Liver (tissue), 9 donors: ENCODE data around the gene NAV2. TPM values are rescaled to one million over a fixed set of nuclear protein-coding genes. Genes with fewer than 3 reads are reported as not detected.

Experiments used
- DNase-seq: peaks from one replicate; pipeline ENCODE4 v3.0.0-alpha.2; 2017; ENCODE audit warnings: low spot score
- H3K27ac ChIP-seq, 2 donors: one replicate each; pipeline ENCODE4 v1.7.0; 2013; ENCODE audit warnings: inconsistent platforms in 2 of 2, low read length in 2 of 2, control low read depth in 1 of 2, low read depth in 1 of 2, mild to moderate bottlenecking in 1 of 2
- H3K27me3 ChIP-seq, 4 donors: one replicate each; pipeline versions ENCODE4 v1.6.1 to v1.7.0; 2013; ENCODE audit warnings: low read length in 3 of 4, inconsistent platforms in 1 of 4, mild to moderate bottlenecking in 1 of 4, moderate library complexity in 1 of 4; ENCODE audit not compliant: control insufficient read depth in 4 of 4, insufficient read depth in 4 of 4
- H3K36me3 ChIP-seq, 4 donors: one replicate each; pipeline versions ENCODE4 v1.6.1 to v1.7.0; 2013; ENCODE audit warnings: low read length in 3 of 4, mild to moderate bottlenecking in 3 of 4, low read depth in 1 of 4, moderate library complexity in 1 of 4; ENCODE audit not compliant: control insufficient read depth in 4 of 4, insufficient read depth in 3 of 4
- H3K4me1 ChIP-seq, 4 donors: one replicate each; pipeline versions ENCODE4 v1.6.1 to v1.7.0; 2013; ENCODE audit warnings: low read length in 3 of 4, mild to moderate bottlenecking in 3 of 4, moderate library complexity in 1 of 4; ENCODE audit not compliant: control insufficient read depth in 4 of 4, insufficient read depth in 4 of 4
- H3K4me3 ChIP-seq, 3 donors: one replicate each; pipeline versions ENCODE4 v1.6.1 to v1.7.0; 2013; ENCODE audit warnings: low read length in 3 of 3, control low read depth in 1 of 3, low read depth in 1 of 3, mild to moderate bottlenecking in 1 of 3
- H3K9ac ChIP-seq, 2 donors: one replicate each; pipeline ENCODE4 v1.7.0; 2013; ENCODE audit warnings: low read length in 2 of 2, mild to moderate bottlenecking in 2 of 2, moderate library complexity in 2 of 2, control low read depth in 1 of 2, low read depth in 1 of 2
- H3K9me3 ChIP-seq, 4 donors: one replicate each; pipeline versions ENCODE4 v1.6.1 to v1.7.0; 2013; ENCODE audit warnings: low read length in 3 of 4; ENCODE audit not compliant: control insufficient read depth in 4 of 4
- ATF3 ChIP-seq: IDR thresholded peaks from 2 replicates; pipeline ENCODE4 v1.6.1; 2016; ENCODE audit warnings: antibody characterized with exemption
- EGR1 ChIP-seq, 2 donors: IDR thresholded peaks; 2 replicates each; pipeline ENCODE4 v1.6.1; 2016 to 2018; ENCODE audit warnings: antibody characterized with exemption in 2 of 2, low read depth in 2 of 2
- FOXA1 ChIP-seq: IDR thresholded peaks from 2 replicates; pipeline ENCODE4 v1.6.1; 2016; ENCODE audit warnings: antibody characterized with exemption
- FOXA2 ChIP-seq: IDR thresholded peaks from 2 replicates; pipeline ENCODE4 v1.6.1; 2016; ENCODE audit warnings: antibody characterized with exemption
- GABPA ChIP-seq, 2 donors: IDR thresholded peaks in 1 of 2; conservative IDR thresholded peaks in 1 of 2; 2 replicates each; pipeline ENCODE4 v1.6.1; 2016; ENCODE audit warnings: antibody characterized with exemption in 2 of 2, mild to moderate bottlenecking in 1 of 2, moderate library complexity in 1 of 2
- HNF4A ChIP-seq, 2 donors: conservative IDR thresholded peaks; 2 replicates each; pipeline ENCODE4 v1.6.1; 2016; ENCODE audit warnings: antibody characterized with exemption in 2 of 2, mild to moderate bottlenecking in 2 of 2
- MAX ChIP-seq: IDR thresholded peaks from 2 replicates; pipeline ENCODE4 v1.6.1; 2016; ENCODE audit warnings: antibody characterized with exemption
- NR2F2 ChIP-seq: IDR thresholded peaks from 2 replicates; pipeline ENCODE4 v1.6.1; 2016; ENCODE audit warnings: antibody characterized with exemption
- RAD21 ChIP-seq, 2 donors: IDR thresholded peaks; 2 replicates each; pipeline ENCODE4 v1.6.1; 2016; ENCODE audit warnings: antibody characterized with exemption in 2 of 2, mild to moderate bottlenecking in 2 of 2
- RXRA ChIP-seq, 2 donors: IDR thresholded peaks; 2 replicates each; pipeline ENCODE4 v1.6.1; 2017 to 2018; ENCODE audit warnings: antibody characterized with exemption in 2 of 2, mild to moderate bottlenecking in 1 of 2
- SP1 ChIP-seq: IDR thresholded peaks from 2 replicates; pipeline ENCODE4 v1.6.1; 2018; ENCODE audit warnings: antibody characterized with exemption, mild to moderate bottlenecking
- ZBTB33 ChIP-seq: IDR thresholded peaks from 2 replicates; pipeline ENCODE4 v1.6.1; 2016; ENCODE audit warnings: antibody characterized with exemption
- WGBS: extraction: QIAGEN DNeasy Blood & Tissue Kit; methylation state at CpG from one replicate; pipeline ENCODE4 v1.1.7; 2013; 5-methylcytosine and 5-hydroxymethylcytosine counted together
- polyA plus RNA-seq, 2 donors: library from polyadenylated mRNA; stranded (reverse) in 1 of 2; unstranded in 1 of 2; fragments of 200-250 nt in 1 of 2; fragments of >200 nt in 1 of 2; fragmentation: Nextera tagmentation in 1 of 2; extraction: Ambion mirVana in 1 of 2; gene quantifications; one replicate each; pipeline versions ENCODE4 v1.2.1 to v1.2.3, GENCODE V29; 2013 to 2015
- total RNA-seq, 2 donors: library from RNA; depleted of rRNA; stranded (reverse); fragments of >200 nt; gene quantifications; one replicate each; pipeline ENCODE4 v1.2.3, GENCODE V29; 2014
- donor health status: healthy.
- donor health status: healthy.
- donor health status: healthy.
- donor health status: healthy.
- donor health status: healthy.

NAV2 gene
- total and polyA plus RNA-seq, 4 donors: 6.3 to 20.5 (median 11.6) TPM

- peak; percentile 67 for TF ChIP-seq MAX
- peak; percentile 62 to 76 for TF ChIP-seq RXRA (IDR thresholded peaks at IDR 0.05)
- no peak for TF ChIP-seq EGR1 (IDR thresholded peaks at IDR 0.05; ENCODE audit: low read depth in 2 of 2)
- TF ChIP-seq ATF3: no peak
- TF ChIP-seq GABPA (IDR thresholded peaks at IDR 0.05 in 1 of 2, conservative IDR thresholded peaks at IDR 0.05 in 1 of 2): no peak
- TF ChIP-seq RAD21 (IDR thresholded peaks at IDR 0.05): peak in 1 of 2 donors; percentile 31
- no peak for TF ChIP-seq NR2F2
- peak; percentile 51 for TF ChIP-seq SP1
- TF ChIP-seq FOXA2: peak; percentile 26
- no peak for TF ChIP-seq FOXA1
These were observed 198.3 kb downstream of the NAV2 start (continued) for GRCh38 chr11:19910931-19911330.

GRCh38 chr11:19912115-19912957 is 199.7 kb downstream of the NAV2 start:
- Histone ChIP-seq H3K27me3 (no peaks in the 10 kb centered on the region), H3K4me3 (no peak overlapping the region), H3K4me1 (peaks cover 14 to 53% (median 45%) of the 10 kb centered on the region in 4 donors), H3K27ac (peak overlapping the region; percentile 69 to 76), H3K36me3 (peaks cover 0 to 2% (median 0%) of the 10 kb centered on the region in 4 donors), H3K9me3 (no peaks in the 10 kb centered on the region), H3K9ac (peak overlapping the region in 1 of 2 donors; percentile 45)
- 41% methylated on average over 5 of the region's 5 CpGs for WGBS
- TF ChIP-seq EGR1 (IDR thresholded peaks at IDR 0.05; ENCODE audit: low read depth in 2 of 2) (no peak), NR2F2 (no peak), HNF4A (conservative IDR thresholded peaks at IDR 0.05) (peak; percentile 62 to 73), FOXA2 (peak; percentile 20), ZBTB33 (peak; percentile 11), SP1 (peak; percentile 9), ATF3 (no peak), RXRA (IDR thresholded peaks at IDR 0.05) (peak in 1 of 2 donors; percentile 44)
- DNase-seq: no peak

- peak; percentile 38 to 48 for TF ChIP-seq HNF4A (conservative IDR thresholded peaks at IDR 0.05)
- TF ChIP-seq MAX: no peak
- peak in 1 of 2 donors; percentile 33 for TF ChIP-seq RXRA (IDR thresholded peaks at IDR 0.05)
- no peak for DNase-seq
- peak overlapping the region; percentile 69 to 76 for H3K27ac ChIP-seq
- peaks cover 12 to 45% (median 38%) of the 10 kb centered on the region in 4 donors for H3K4me1 ChIP-seq
- no peak overlapping the region for H3K4me3 ChIP-seq
- H3K9ac ChIP-seq: peak overlapping the region in 1 of 2 donors; percentile 45
- 39% methylated on average over 10 of the region's 10 CpGs for WGBS
- no peaks in the 10 kb centered on the region for H3K27me3 ChIP-seq
- H3K36me3 ChIP-seq: peaks cover 0 to 2% (median 0%) of the 10 kb centered on the region in 4 donors
- no peaks in the 10 kb centered on the region for H3K9me3 ChIP-seq
These were observed 200.6 kb downstream of the NAV2 start for GRCh38 chr11:19912958-19913892.
